GM23338 (cell line): ENCODE data around the gene TMEM212. TPM values are rescaled to one million over a fixed set of nuclear protein-coding genes. Genes with fewer than 3 reads are reported as not detected.

Source experiments
- ATAC-seq: fragments of 200-7000 bp; cut with Tn5 transposase; 3 replicates; pipeline ENCODE4 v1.9.1; 2020
- DNase-seq: peaks from one replicate; pipeline ENCODE4 v3.0.0-alpha.2; 2015; ENCODE audit warnings: low spot score
- H2AFZ ChIP-seq: fragments of 200-600 bp; sonication (generic); 2 replicates; pipeline ENCODE4 v1.8.0; 2016; ENCODE audit warnings: antibody characterized with exemption, mild to moderate bottlenecking, moderate library complexity
- H3F3A ChIP-seq: fragments of 200-600 bp; sonication (generic); replicated peaks from 2 replicates; pipeline ENCODE4 v1.8.0; 2017; ENCODE audit warnings: antibody characterized with exemption, mixed run types, low read depth
- H3K27ac ChIP-seq: fragments of 200-600 bp; sonication (generic); 2 replicates; pipeline ENCODE4 v1.6.1; 2016; ENCODE audit warnings: low read depth
- H3K27me3 ChIP-seq: fragments of 200-600 bp; sonication (generic); 2 replicates; pipeline ENCODE4 v1.8.0; 2016; ENCODE audit warnings: mild to moderate bottlenecking, mixed run types, moderate library complexity; ENCODE audit not compliant: insufficient read depth
- H3K36me3 ChIP-seq: fragments of 200-600 bp; sonication (generic); 2 replicates; pipeline ENCODE4 v1.8.0; 2016; ENCODE audit warnings: mild to moderate bottlenecking; ENCODE audit not compliant: insufficient read depth
- H3K4me1 ChIP-seq: fragments of 200-600 bp; sonication (generic); 2 replicates; pipeline ENCODE4 v1.8.0; 2016; ENCODE audit warnings: mild to moderate bottlenecking, moderate library complexity; ENCODE audit not compliant: insufficient read depth
- H3K4me2 ChIP-seq: fragments of 200-600 bp; sonication (generic); 2 replicates; pipeline ENCODE4 v1.7.1; 2017; ENCODE audit warnings: mixed run types
- H3K4me3 ChIP-seq: fragments of 200-600 bp; sonication (generic); 2 replicates; pipeline ENCODE4 v1.6.1; 2016; ENCODE audit warnings: mixed run types
- H3K79me2 ChIP-seq: fragments of 200-600 bp; sonication (generic); replicated peaks from 2 replicates; pipeline ENCODE4 v1.8.0; 2017; ENCODE audit warnings: mild to moderate bottlenecking; ENCODE audit not compliant: insufficient read depth
- H3K9me2 ChIP-seq: fragments of 200-600 bp; sonication (generic); 2 replicates; pipeline ENCODE4 v1.8.0; 2017; ENCODE audit not compliant: insufficient read depth
- H4K20me1 ChIP-seq: fragments of 200-600 bp; sonication (generic); replicated peaks from 2 replicates; pipeline ENCODE4 v1.8.0; 2017; ENCODE audit warnings: mild to moderate bottlenecking; ENCODE audit not compliant: insufficient read depth
- H3K27ac Mint-ChIP-seq: 2 replicates; pipeline ENCODE4 v1.8.0; 2020; ENCODE audit warnings: inconsistent platforms, mild to moderate bottlenecking, moderate library complexity, mixed read lengths
- H3K27me3 Mint-ChIP-seq: 3 replicates; pipeline ENCODE4 v1.8.0; 2022; ENCODE audit warnings: low read depth, mild to moderate bottlenecking, moderate library complexity, mixed read lengths, inconsistent platforms; ENCODE audit not compliant: insufficient read depth, poor library complexity
- H3K36me3 Mint-ChIP-seq: 3 replicates; pipeline ENCODE4 v1.8.0; 2021; ENCODE audit warnings: low read depth, mild to moderate bottlenecking, inconsistent platforms, moderate library complexity, mixed read lengths
- H3K4me1 Mint-ChIP-seq: 3 replicates; pipeline ENCODE4 v1.8.0; 2020; ENCODE audit warnings: mild to moderate bottlenecking, inconsistent platforms, mixed read lengths
- H3K4me3 Mint-ChIP-seq: 3 replicates; pipeline ENCODE4 v1.8.0; 2021; ENCODE audit warnings: moderate library complexity, mild to moderate bottlenecking, inconsistent platforms, mixed read lengths
- H3K9me3 Mint-ChIP-seq: 3 replicates; pipeline ENCODE4 v1.8.0; 2020; ENCODE audit warnings: moderate library complexity, mild to moderate bottlenecking, inconsistent platforms, mixed read lengths
- CREB1 ChIP-seq: fragments of 250-450 bp; sonication (Bioruptor Pico); IDR thresholded peaks from 2 replicates; pipeline ENCODE4 v1.5.0; 2020; ENCODE audit warnings: low read depth, mild to moderate bottlenecking, moderate library complexity
- EZH2 ChIP-seq: fragments of 200-600 bp; sonication (generic); IDR thresholded peaks from one replicate; pipeline ENCODE4 v1.8.0; 2017; ENCODE audit warnings: antibody characterized with exemption, mild to moderate bottlenecking, low read depth; ENCODE audit not compliant: unreplicated experiment
- EZH2phosphoT487 ChIP-seq: fragments of 200-600 bp; sonication (generic); IDR thresholded peaks from one replicate; pipeline ENCODE4 v1.8.1; 2018; ENCODE audit warnings: antibody characterized with exemption; ENCODE audit not compliant: unreplicated experiment
- JUNB ChIP-seq: IDR thresholded peaks from one replicate; pipeline ENCODE4 v1.6.1; 2016; ENCODE audit warnings: antibody characterized with exemption; ENCODE audit not compliant: unreplicated experiment
- NANOG ChIP-seq: IDR thresholded peaks from 2 replicates; pipeline ENCODE4 v1.6.1; 2016; ENCODE audit warnings: antibody characterized with exemption, borderline replicate concordance
- POLR2AphosphoS5 ChIP-seq: IDR thresholded peaks from 2 replicates; pipeline ENCODE4 v1.6.1; 2016; ENCODE audit warnings: antibody characterized with exemption, low read depth
- STAT1 ChIP-seq: IDR thresholded peaks from one replicate; pipeline ENCODE4 v1.6.1; 2016; ENCODE audit warnings: antibody characterized with exemption; ENCODE audit not compliant: unreplicated experiment
- ZNF114 ChIP-seq: fragments of 250-450 bp; sonication (Bioruptor Pico); IDR thresholded peaks from 2 replicates; pipeline ENCODE4 v1.5.0; 2020; ENCODE audit warnings: mild to moderate bottlenecking, moderate library complexity
- ZNF331 ChIP-seq: fragments of 250-450 bp; sonication (Bioruptor Pico); IDR thresholded peaks from 2 replicates; pipeline ENCODE4 v1.5.0; 2020; ENCODE audit warnings: low read depth, mild to moderate bottlenecking, moderate library complexity
- polyA plus RNA-seq: library from polyadenylated mRNA; unstranded; fragments of >200 nt; fragmentation: Nextera tagmentation; extraction: Ambion mirVana; gene quantifications from 2 replicates; pipeline ENCODE4 v1.2.1, GENCODE V29; 2016
- total RNA-seq: library from RNA; depleted of rRNA; stranded (reverse); fragments of >200 nt; shearing (Covaris generic); gene quantifications from 2 replicates; pipeline ENCODE4 v1.2.3, GENCODE V29; 2014
- TF ChIP-seq, protein P1 (sequence below): fragments of 250-450 bp; sonication (Bioruptor Pico); IDR thresholded peaks from 2 replicates; pipeline ENCODE4 v1.5.0; 2020; ENCODE audit warnings: mild to moderate bottlenecking, moderate library complexity
- TF ChIP-seq, protein P2 (sequence below): IDR thresholded peaks from one replicate; pipeline ENCODE4 v1.6.1; 2018; ENCODE audit warnings: antibody characterized with exemption; ENCODE audit not compliant: unreplicated experiment
- TF ChIP-seq, protein P3 (sequence below): IDR thresholded peaks from 2 replicates; pipeline ENCODE4 v1.6.1; 2016; ENCODE audit warnings: antibody characterized with exemption
- TF ChIP-seq, protein P4 (sequence below), 2 experiments: fragments of 200-600 bp in 1 of 2; sonication (generic) in 1 of 2; conservative IDR thresholded peaks; 2 replicates each; pipeline versions ENCODE4 v1.5.1 to v1.6.1; 2016 to 2017; ENCODE audit warnings: antibody characterized with exemption in 2 of 2, low read depth in 2 of 2, mild to moderate bottlenecking in 2 of 2, moderate library complexity in 1 of 2

TMEM212 gene
- total and polyA plus RNA-seq, 2 experiments from 2014 or later: not detected

DNA sequence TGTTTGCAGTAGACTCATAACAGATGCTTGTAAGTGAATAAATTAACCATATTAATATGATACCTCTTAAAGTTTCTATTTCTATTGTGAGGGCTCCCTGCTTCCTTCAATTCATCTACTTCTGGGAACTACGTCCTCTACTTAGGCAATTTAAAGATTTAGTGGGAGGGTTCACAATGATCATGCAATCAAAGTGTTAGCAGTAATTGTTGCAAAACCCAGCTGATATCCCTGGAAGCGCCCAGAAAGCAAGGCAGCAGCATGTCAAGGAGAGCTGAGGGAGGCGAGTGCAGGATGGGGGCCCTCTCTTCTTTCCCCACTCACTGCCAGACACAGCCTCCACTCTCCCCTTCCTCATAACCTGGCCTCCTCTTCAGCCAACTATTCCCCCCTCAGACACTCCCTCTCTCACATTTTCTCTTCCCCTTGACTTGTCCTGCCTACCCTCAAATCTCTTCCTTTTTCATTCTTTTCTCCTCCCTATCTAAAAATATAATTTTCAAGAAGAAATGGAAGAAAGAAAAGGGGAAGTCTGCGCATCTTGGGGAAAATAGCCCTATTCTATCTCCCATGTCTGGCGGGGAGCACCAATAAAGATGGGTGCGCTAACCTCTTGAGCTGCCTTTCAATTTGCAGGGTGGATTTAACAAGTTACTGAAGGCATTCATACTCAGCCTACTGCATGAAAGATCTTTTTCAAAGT lies 6.6 kb downstream of the TMEM212 start:
- TF ChIP-seq EZH2phosphoT487 (no peak), JUNB (no peak), POLR2AphosphoS5 (no peak), ZNF114 (no peak), ZNF331 (CRISPR knock-in tag) (no peak), STAT1 (no peak), CREB1 (CRISPR knock-in tag) (no peak), EZH2 (no peak), NANOG (no peak)
- TF ChIP-seq, protein P1, sequence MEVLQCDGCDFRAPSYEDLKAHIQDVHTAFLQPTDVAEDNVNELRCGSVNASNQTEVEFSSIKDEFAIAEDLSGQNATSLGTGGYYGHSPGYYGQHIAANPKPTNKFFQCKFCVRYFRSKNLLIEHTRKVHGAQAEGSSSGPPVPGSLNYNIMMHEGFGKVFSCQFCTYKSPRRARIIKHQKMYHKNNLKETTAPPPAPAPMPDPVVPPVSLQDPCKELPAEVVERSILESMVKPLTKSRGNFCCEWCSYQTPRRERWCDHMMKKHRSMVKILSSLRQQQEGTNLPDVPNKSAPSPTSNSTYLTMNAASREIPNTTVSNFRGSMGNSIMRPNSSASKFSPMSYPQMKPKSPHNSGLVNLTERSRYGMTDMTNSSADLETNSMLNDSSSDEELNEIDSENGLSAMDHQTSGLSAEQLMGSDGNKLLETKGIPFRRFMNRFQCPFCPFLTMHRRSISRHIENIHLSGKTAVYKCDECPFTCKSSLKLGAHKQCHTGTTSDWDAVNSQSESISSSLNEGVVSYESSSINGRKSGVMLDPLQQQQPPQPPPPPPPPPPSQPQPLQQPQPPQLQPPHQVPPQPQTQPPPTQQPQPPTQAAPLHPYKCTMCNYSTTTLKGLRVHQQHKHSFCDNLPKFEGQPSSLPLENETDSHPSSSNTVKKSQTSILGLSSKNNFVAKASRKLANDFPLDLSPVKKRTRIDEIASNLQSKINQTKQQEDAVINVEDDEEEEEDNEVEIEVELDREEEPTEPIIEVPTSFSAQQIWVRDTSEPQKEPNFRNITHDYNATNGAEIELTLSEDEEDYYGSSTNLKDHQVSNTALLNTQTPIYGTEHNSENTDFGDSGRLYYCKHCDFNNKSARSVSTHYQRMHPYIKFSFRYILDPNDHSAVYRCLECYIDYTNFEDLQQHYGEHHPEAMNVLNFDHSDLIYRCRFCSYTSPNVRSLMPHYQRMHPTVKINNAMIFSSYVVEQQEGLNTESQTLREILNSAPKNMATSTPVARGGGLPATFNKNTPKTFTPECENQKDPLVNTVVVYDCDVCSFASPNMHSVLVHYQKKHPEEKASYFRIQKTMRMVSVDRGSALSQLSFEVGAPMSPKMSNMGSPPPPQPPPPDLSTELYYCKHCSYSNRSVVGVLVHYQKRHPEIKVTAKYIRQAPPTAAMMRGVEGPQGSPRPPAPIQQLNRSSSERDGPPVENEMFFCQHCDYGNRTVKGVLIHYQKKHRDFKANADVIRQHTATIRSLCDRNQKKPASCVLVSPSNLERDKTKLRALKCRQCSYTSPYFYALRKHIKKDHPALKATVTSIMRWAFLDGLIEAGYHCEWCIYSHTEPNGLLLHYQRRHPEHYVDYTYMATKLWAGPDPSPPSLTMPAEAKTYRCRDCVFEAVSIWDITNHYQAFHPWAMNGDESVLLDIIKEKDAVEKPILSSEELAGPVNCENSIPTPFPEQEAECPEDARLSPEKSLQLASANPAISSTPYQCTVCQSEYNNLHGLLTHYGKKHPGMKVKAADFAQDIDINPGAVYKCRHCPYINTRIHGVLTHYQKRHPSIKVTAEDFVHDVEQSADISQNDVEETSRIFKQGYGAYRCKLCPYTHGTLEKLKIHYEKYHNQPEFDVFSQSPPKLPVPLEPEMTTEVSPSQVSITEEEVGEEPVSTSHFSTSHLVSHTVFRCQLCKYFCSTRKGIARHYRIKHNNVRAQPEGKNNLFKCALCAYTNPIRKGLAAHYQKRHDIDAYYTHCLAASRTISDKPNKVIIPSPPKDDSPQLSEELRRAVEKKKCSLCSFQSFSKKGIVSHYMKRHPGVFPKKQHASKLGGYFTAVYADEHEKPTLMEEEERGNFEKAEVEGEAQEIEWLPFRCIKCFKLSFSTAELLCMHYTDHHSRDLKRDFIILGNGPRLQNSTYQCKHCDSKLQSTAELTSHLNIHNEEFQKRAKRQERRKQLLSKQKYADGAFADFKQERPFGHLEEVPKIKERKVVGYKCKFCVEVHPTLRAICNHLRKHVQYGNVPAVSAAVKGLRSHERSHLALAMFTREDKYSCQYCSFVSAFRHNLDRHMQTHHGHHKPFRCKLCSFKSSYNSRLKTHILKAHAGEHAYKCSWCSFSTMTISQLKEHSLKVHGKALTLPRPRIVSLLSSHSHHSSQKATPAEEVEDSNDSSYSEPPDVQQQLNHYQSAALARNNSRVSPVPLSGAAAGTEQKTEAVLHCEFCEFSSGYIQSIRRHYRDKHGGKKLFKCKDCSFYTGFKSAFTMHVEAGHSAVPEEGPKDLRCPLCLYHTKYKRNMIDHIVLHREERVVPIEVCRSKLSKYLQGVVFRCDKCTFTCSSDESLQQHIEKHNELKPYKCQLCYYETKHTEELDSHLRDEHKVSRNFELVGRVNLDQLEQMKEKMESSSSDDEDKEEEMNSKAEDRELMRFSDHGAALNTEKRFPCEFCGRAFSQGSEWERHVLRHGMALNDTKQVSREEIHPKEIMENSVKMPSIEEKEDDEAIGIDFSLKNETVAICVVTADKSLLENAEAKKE (CRISPR knock-in tag): no peak
- TF ChIP-seq, protein P2, sequence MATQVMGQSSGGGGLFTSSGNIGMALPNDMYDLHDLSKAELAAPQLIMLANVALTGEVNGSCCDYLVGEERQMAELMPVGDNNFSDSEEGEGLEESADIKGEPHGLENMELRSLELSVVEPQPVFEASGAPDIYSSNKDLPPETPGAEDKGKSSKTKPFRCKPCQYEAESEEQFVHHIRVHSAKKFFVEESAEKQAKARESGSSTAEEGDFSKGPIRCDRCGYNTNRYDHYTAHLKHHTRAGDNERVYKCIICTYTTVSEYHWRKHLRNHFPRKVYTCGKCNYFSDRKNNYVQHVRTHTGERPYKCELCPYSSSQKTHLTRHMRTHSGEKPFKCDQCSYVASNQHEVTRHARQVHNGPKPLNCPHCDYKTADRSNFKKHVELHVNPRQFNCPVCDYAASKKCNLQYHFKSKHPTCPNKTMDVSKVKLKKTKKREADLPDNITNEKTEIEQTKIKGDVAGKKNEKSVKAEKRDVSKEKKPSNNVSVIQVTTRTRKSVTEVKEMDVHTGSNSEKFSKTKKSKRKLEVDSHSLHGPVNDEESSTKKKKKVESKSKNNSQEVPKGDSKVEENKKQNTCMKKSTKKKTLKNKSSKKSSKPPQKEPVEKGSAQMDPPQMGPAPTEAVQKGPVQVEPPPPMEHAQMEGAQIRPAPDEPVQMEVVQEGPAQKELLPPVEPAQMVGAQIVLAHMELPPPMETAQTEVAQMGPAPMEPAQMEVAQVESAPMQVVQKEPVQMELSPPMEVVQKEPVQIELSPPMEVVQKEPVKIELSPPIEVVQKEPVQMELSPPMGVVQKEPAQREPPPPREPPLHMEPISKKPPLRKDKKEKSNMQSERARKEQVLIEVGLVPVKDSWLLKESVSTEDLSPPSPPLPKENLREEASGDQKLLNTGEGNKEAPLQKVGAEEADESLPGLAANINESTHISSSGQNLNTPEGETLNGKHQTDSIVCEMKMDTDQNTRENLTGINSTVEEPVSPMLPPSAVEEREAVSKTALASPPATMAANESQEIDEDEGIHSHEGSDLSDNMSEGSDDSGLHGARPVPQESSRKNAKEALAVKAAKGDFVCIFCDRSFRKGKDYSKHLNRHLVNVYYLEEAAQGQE: no peak
- TF ChIP-seq, protein P3, sequence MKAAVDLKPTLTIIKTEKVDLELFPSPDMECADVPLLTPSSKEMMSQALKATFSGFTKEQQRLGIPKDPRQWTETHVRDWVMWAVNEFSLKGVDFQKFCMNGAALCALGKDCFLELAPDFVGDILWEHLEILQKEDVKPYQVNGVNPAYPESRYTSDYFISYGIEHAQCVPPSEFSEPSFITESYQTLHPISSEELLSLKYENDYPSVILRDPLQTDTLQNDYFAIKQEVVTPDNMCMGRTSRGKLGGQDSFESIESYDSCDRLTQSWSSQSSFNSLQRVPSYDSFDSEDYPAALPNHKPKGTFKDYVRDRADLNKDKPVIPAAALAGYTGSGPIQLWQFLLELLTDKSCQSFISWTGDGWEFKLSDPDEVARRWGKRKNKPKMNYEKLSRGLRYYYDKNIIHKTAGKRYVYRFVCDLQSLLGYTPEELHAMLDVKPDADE: no peak
- TF ChIP-seq, protein P4, sequence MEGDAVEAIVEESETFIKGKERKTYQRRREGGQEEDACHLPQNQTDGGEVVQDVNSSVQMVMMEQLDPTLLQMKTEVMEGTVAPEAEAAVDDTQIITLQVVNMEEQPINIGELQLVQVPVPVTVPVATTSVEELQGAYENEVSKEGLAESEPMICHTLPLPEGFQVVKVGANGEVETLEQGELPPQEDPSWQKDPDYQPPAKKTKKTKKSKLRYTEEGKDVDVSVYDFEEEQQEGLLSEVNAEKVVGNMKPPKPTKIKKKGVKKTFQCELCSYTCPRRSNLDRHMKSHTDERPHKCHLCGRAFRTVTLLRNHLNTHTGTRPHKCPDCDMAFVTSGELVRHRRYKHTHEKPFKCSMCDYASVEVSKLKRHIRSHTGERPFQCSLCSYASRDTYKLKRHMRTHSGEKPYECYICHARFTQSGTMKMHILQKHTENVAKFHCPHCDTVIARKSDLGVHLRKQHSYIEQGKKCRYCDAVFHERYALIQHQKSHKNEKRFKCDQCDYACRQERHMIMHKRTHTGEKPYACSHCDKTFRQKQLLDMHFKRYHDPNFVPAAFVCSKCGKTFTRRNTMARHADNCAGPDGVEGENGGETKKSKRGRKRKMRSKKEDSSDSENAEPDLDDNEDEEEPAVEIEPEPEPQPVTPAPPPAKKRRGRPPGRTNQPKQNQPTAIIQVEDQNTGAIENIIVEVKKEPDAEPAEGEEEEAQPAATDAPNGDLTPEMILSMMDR (conservative IDR thresholded peaks at IDR 0.05; ENCODE audit: low read depth in 2 of 2): no peak
- H3K4me1 Mint-ChIP-seq: no peaks in the 10 kb centered on the region
- no peak overlapping the region for H3K4me3 ChIP-seq

More for the DNA sequence above, 6.6 kb downstream of the TMEM212 start:
- H3K27me3 Mint-ChIP-seq: no peaks in the 10 kb centered on the region
- H3K4me3 Mint-ChIP-seq: no peak overlapping the region
- peaks cover 21% of the 10 kb centered on the region for H3K36me3 Mint-ChIP-seq
- DNase-seq (no peak), ATAC-seq (no peak)
- Histone ChIP-seq H3K27me3 (no peaks in the 10 kb centered on the region), H3K9me2 (0 out of 2 replicates have a peak, but pooled peaks cover 5% of the 10 kb centered on the region), H3F3A (no peaks in the 10 kb centered on the region), H2AFZ (no peak overlapping the region), H4K20me1 (no peaks in the 10 kb centered on the region), H3K4me2 (no peak overlapping the region), H3K79me2 (no peaks in the 10 kb centered on the region), H3K36me3 (0 out of 2 replicates have a peak, but pooled peaks cover 7% of the 10 kb centered on the region), H3K27ac (no peak overlapping the region), H3K4me1 (no peaks in the 10 kb centered on the region; the same call in 1 of the 2 replicates)
- peaks cover 24% of the 10 kb centered on the region for H3K9me3 Mint-ChIP-seq
- H3K27ac Mint-ChIP-seq: no peak overlapping the region
